PFSK-1 (cell line): ENCODE data around the gene GMDS.
A peak's percentile ranks its signal among the peaks of the same experiment; 100 is the strongest.

Source experiments
- FOXP2 ChIP-seq: optimal IDR thresholded peaks from 2 replicates; pipeline ENCODE3; 2011; ENCODE audit warnings: borderline replicate concordance, control low read depth, inconsistent platforms; ENCODE audit not compliant: insufficient read depth; ENCODE audit errors: extremely low read length, extremely low read depth
- POLR2AphosphoS5 ChIP-seq: IDR thresholded peaks from 2 replicates; pipeline ENCODE4 v1.6.1; 2012; ENCODE audit warnings: low read depth, mild to moderate bottlenecking, control low read depth, low read length, moderate library complexity
- REST ChIP-seq, 2 experiments: IDR thresholded peaks; 2 replicates each; pipeline versions ENCODE4 v1.6.1 to v1.8.0; 2011 to 2012; ENCODE audit warnings: low read depth in 2 of 2, low read length in 2 of 2, control low read depth in 1 of 2, inconsistent platforms in 1 of 2, mild to moderate bottlenecking in 1 of 2, moderate library complexity in 1 of 2; ENCODE audit not compliant: insufficient read depth in 1 of 2
- SIN3A ChIP-seq: IDR thresholded peaks from 2 replicates; pipeline ENCODE4 v1.6.1; 2012; ENCODE audit warnings: mild to moderate bottlenecking, low read length, moderate library complexity, borderline replicate concordance; ENCODE audit not compliant: insufficient read depth
- TAF1 ChIP-seq: IDR thresholded peaks from 2 replicates; pipeline ENCODE4 v1.6.1; 2012; ENCODE audit warnings: low read length, control low read depth, borderline replicate concordance; ENCODE audit not compliant: insufficient read depth

GMDS gene

DNA sequence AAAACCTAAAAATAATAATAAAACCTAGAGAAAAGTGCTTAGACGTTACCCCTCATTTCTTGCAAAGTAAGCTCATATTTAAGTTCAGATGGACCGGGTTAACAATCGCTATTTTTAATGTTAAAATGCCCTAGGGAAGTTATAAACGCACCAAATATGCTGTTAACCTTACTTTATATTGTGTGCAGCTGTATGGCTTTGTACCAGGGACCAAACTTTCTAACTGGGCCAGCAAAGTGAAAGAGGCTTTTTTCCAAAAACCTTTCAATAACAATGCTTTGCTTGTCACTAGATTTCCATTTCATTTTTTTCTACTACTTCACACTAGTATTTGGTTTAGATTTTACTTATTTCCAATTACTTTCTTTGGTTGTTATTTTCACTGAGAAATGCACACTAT is 387.2 kb downstream of the GMDS start:
- TF ChIP-seq REST (IDR thresholded peaks at IDR 0.05; ENCODE audit: insufficient read depth in 1 of 2, low read depth in 2 of 2, low read length in 2 of 2) (no peak), SIN3A (no peak), POLR2AphosphoS5 (no peak), FOXP2 (no peak), TAF1 (no peak)

DNA sequence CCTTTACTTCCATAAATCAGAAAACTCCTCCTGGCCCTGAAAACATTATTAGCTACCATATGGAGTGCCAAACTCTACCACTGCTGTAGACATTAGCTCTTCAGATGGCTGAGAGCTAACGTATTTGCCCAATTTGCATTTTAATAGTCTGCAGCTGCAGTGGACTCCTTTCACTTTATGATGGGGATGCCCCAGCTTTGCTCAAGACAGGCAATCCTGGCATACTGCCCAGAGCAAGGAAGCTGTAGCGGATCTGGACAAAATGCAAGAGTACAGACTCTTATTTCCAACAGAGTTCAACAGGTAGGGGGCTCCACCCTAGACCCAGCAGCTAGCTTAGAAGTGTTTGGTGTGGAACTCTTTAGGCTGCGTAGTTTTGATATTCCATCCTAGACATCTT is 389.0 kb downstream of the GMDS start:
- no peak for TF ChIP-seq POLR2AphosphoS5
- TF ChIP-seq FOXP2, result no peak
- TF ChIP-seq REST (IDR thresholded peaks at IDR 0.05; ENCODE audit: insufficient read depth in 1 of 2, low read depth in 2 of 2, low read length in 2 of 2), result 0 out of 4 replicates have a peak, but pooled peaks of 1 of the 2 experiments have one; percentile 8

- TF ChIP-seq POLR2AphosphoS5 (no peak), FOXP2 (no peak), SIN3A (no peak), REST (IDR thresholded peaks at IDR 0.05; ENCODE audit: insufficient read depth in 1 of 2, low read depth in 2 of 2, low read length in 2 of 2) (no peak), TAF1 (no peak)
Observed at GRCh38 chr6:1855890-1856289, 389.5 kb downstream of the GMDS start.

DNA sequence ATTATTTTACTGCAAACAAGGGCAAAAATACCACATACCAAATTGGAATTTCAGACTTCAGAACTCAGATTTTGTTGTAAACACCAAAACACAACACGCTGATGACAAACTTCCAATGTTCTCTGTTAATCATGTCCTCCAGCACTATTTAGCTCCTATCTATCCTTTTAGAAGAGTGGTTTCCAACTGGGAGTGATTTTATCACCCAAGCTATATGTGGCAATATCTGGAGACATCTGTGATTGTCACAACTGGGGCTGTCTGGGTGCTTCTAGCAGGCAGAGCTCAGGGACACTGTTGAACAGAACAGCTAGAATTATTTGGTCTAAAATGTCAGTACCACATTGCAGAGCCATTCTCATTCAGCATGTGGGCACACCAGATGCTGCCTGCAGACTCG is 391.1 kb downstream of the GMDS start:
- TF ChIP-seq SIN3A (no peak), FOXP2 (no peak), REST (IDR thresholded peaks at IDR 0.05; ENCODE audit: insufficient read depth in 1 of 2, low read depth in 2 of 2, low read length in 2 of 2) (no peak), POLR2AphosphoS5 (no peak), TAF1 (no peak)

- no peak for TF ChIP-seq TAF1
- no peak for TF ChIP-seq REST (IDR thresholded peaks at IDR 0.05; ENCODE audit: insufficient read depth in 1 of 2, low read depth in 2 of 2, low read length in 2 of 2)
- TF ChIP-seq POLR2AphosphoS5, result no peak
Observed at GRCh38 chr6:1853761-1854160, 391.6 kb downstream of the GMDS start.
